Central memory CD4-positive, alpha-beta T cell (primary cell): ENCODE data around the gene HECTD4.

Experiments used
- DNase-seq: peaks from one replicate; pipeline ENCODE4 v3.0.0; 2022

Gene HECTD4

DNA sequence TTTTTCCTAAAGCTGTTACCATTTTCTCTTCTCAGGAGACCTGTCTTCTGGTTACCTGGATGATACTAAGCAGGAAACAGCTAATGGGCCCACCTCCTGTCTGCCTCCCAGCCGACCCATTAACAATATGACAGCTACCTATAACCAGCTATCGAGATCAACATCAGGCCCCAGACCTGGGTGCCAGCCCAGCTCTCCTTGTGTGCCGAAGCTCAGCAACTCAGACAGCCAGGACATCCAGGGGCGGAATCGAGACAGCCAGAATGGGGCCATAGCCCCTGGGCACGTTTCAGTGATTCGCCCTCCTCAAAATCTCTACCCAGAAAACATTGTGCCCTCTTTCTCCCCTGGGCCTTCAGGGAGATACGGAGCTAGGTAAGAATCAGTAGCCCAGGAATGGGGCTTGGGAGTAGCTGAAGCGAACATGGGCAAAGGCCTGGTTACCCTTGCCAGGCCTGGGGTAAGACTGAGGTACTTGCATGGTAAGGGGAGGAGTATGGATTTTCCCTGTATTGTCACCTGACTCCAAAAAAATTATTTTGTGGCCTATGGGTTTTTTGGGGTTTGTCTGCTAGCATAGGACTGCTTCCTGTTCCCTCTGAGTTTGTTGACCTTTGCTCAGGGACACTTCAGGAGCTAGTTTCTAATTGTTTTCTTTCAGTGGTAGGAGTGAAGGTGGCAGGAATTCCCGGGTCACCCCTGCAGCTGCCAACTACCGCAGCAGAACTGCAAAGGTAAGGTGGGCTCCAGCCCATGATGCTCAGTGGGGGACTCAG is 230.3 kb downstream of the HECTD4 start:
- DNase-seq, result no peak

DNA sequence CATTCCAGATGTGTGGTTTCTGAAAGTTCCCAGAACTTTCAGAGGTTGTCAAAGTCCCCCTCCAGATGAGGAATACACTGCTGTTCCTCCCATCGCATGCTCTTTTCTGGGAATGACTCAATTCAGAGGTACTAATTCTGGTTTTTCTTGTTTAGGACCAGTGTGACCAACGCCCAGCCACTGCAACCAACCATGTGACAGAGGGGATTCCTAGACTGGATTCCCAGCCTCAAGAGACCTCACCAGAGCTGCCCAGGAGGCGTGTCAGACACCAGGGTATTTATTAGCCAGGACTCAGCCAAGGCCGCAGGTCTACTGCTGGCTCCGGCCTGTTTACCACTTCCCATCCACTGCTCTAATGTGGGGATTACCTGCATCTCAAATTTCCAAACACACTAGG is 232.6 kb downstream of the HECTD4 start:
- DNase-seq, result no peak

DNA sequence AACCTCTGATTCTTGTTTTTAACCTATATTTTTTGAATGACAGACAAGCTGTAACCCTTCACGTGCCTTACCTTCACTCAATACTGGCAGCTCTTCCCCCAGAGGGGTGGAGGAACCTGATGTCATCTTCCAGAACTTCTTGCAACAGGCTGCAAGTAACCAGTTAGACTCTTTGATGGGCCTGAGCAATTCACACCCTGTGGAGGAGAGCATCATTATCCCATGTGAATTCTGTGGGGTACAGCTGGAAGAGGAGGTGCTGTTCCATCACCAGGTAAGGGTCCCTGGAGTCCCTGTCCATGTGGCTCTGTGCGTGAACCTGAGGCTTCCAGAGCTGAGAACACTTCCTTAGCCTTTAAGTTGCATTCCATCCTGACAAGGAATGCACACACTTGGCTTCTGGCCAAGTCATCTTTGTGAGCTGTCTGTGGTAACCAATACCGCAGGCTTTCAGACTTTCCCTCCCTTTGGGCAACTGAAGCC is 234.2 kb downstream of the HECTD4 start:
- no peak for DNase-seq

DNA sequence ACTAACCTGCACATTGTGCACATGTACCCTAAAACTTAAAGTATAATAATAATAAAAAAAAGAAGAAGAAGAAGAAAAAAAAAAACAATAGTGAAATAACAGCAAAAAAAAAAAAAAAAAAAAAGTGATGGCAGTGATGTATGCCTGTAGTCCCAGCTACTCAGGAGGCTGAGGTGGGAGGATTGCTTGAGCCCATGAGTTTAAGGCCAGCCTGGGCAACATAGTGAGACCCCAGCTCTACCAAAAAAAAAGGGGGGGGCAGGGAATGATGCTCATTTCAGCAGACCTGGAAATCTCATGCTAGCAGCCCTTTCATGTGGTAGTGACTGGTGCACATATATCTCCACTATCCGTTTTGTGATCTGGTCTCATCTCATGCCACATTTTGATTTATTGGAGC is 236.1 kb downstream of the HECTD4 start:
- no peak for DNase-seq

DNA sequence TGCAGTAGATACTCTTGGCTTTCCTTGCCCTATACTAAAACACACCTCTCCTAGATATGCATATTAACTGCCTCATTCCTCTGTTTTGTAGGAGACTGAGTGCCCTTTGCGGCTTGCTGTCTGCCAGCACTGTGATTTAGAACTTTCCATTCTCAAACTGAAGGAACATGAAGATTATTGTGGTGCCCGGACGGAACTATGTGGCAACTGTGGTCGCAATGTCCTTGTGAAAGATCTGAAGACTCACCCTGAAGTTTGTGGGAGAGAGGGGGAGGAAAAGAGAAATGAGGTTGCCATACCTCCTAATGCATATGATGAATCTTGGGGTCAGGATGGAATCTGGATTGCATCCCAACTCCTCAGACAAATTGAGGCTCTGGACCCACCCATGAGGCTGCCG is 241.5 kb downstream of the HECTD4 start:
- DNase-seq, result no peak

DNA sequence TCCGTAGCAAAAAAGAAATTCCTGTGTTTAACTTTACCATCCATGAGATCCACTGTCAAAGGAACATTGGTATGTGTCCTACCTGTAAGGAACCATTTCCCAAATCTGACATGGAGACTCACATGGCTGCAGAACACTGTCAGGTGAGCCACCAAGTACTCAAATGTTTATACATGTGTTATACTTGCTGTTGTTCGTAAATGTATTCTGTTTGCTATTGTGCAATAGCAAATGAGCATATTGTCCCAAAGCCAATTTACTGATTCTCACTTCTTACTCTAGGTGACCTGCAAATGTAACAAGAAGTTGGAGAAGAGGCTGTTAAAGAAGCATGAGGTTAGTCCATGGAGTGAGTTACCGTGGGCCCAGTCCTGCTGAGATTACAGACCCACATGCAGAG is 247.5 kb downstream of the HECTD4 start:
- no peak for DNase-seq

DNA sequence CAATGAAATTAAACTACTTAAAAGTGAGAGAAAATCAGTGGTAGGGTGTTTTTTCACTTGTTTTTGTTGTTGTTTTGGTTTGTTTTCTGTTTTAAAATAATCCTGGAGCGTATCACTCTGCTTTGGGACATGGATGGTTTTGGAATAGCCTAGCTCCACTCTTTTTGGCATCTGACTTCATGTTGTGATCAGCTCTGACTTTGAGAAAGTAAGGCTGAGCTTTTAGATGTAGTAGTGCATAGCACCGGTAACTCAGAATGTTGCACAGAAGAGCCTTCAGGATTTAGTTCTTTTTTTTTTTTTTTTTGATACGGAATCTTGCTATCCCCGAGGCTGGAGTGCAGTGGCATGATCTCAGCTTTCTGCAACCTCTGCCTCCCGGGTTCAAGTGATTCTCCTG is 248.8 kb downstream of the HECTD4 start:
- no peak for DNase-seq

DNA sequence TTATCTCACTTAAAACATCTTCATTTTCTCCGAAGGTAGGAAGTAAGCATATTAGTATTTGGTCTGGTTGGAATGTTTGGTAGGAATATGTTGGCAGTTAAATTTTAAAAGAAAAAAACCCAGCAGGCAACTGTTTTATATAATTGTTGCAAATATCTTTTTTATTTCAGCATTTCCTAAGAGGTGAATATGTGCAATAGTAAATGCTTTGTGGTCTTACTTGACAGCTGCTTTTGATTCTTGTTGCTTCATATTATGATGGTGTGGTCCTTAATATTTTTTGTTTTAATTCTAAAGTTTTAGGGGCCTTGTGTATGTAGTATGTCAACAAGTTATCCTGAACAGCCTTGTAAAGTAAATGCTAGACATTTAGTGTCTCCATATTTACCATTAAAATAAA is 250.5 kb downstream of the HECTD4 start:
- DNase-seq, result no peak

DNA sequence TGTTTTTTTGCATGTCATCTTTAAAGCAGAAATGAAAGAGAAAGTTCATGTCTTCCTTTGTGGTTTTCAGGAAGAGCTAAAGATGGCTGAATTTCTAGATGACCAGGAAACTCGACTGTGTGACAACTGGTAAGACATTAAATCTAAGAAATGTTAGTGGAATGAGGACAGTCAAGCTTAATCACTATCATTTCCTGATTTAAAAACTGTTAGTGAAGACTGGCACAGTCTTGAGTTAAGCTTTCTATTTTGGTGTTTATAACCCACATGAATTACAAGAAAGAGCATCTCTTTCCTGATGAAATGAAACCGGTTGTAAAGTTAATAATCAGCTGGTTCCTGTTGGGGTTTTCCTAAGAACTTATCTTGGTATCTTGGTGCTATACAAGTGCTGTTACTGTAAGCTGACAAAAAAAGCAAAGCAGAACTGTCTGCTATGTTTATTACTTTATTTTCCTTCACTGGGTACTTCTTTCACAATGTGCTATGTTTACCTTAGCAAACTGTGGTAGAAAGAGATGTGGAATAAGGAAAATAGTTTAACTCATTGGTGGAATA is 251.7 kb downstream of the HECTD4 start:
- DNase-seq, result peak; percentile 76

DNA sequence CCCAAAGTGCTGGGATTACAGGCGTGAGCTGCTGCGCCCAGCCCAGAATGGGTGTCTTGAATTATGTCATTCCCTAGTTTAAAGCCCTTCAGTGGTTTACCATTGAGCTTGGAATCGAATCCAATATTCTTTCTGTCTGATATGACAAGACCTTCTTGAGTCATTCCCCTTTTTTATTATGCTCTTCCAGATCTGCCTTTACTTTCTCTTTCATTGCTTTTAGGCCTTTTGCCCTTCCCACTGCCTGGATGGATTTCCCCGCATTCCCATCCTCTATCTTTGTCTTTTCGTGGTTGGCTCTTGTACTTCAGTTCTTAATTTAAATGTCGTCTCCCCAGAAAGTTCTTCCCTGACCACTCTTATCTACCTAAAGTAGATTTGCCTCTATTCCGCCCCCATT is 255.3 kb downstream of the HECTD4 start:
- no peak for DNase-seq

DNA sequence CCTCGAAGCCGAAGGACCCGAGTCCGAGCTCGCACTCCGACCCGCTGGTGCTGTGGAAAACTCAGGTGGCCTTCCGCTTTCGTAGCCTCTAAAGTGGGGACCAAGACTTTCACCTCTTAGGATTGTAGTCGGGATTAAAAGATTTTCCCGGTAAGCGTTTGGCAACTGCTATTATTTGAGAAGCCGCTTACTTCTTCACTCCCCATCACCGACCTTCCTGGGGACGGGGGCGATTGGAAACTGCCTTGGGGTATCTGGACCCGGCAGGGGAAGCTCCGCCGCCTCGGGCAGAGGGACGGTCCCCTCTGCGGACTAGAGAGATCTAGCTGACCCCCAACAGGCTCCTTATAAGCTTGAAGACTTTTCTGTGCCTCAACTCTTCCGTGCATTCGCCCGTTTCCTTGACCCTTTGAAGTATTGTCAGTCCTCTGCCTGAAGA is 256.2 kb downstream of the HECTD4 start:
- no peak for DNase-seq

DNA sequence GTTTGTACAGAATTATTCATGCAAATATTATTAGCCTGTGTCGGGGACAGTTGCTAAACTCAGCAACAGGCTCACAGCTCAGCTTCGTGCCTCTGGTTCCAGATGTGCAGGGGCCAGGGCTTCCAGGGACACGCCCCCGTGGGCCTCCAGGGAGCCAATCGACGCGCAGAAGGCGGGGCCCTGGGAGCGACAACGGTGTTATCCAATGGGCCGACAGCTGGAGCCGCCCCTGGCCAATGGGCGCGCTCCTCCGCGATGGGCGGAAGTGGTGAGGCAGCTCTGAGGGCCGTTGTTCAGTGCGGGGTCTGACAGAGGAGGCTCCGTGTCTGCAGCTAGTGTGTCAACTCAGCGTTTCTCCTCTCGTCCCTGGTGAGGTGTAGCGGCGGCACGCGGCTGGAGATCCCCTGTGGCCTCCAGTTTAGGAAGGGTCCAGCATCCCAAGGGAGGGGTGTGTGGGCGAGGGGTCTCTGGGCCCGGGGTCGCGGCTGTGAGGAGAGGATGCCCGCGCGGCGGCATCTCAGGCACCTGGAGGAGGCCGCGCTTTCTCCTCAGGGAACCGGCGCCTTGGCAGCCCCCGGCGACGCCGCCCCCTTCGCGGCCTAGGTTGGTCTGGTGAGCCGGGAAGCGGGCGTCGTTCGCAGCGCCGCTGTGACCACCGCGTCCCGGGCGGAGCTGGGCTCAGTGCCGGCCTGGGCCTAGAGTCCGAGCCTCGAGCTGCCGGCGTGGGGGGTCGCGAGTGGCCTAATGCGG is 256.8 kb downstream of the HECTD4 start, which contains the start of gene TRAFD1:
TSS of gene TRAFD1 (plus strand) at position 311 of the 750 bp plus-strand sequence. CDS start 4,963 bp downstream, outside the sequence.
- DNase-seq, result peak; percentile 97

DNA sequence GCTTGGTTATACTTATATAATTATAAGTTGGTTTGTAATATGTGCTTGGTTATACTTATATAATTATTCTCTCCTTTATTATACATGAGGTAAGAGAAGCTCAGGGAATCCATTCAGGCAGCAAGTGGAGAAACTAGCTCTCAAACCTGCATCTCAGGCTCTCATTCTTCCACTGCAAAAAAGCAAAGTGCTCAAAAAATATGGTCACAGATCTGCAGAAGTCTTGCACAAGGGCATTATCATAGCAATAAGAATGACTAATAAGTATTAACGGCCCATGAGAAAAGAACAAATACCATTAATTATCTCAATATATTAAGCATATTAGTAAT is 257.3 kb downstream of the HECTD4 start:
- DNase-seq, result no peak

DNA sequence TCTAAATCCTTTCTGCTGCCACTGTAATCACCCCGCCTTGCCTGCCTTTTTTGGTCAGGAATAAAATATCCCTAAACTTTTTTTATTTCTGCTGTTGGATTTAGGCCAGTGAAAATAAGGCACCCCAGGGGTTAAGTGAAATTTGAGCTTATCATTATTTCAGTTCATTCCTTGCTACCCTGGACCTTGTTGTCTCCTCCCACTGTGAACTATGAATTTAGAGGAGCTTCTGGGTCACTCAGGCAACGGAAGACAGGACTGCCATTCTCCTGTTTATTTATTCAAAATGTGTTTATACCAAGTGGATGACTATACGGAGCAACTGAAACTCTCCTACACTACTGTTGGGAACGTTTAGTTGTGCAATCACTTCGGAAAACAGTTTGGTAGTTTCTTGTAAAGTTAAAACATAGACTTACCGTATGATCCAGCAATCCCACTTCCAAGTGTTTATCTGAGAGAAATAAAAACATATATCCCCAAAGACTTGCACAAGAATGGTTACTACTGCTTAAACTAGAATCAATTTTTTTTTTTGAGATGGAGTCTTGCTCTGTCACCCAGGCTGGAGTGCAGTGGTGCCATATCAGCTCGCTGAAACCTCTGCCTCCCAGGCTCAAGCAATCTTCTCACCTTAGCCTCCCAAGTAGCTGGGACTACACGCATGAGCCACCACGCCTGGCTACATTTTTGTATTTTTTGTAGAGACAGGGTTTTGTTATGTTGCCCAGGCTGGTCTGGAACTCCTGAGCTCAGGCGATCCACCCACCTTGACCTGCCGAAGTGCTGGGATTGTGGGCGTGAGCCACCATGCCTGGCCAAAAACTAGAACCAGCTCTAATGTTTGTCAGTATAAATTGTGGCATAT is 259.2 kb downstream of the HECTD4 start:
- DNase-seq, result no peak

DNA sequence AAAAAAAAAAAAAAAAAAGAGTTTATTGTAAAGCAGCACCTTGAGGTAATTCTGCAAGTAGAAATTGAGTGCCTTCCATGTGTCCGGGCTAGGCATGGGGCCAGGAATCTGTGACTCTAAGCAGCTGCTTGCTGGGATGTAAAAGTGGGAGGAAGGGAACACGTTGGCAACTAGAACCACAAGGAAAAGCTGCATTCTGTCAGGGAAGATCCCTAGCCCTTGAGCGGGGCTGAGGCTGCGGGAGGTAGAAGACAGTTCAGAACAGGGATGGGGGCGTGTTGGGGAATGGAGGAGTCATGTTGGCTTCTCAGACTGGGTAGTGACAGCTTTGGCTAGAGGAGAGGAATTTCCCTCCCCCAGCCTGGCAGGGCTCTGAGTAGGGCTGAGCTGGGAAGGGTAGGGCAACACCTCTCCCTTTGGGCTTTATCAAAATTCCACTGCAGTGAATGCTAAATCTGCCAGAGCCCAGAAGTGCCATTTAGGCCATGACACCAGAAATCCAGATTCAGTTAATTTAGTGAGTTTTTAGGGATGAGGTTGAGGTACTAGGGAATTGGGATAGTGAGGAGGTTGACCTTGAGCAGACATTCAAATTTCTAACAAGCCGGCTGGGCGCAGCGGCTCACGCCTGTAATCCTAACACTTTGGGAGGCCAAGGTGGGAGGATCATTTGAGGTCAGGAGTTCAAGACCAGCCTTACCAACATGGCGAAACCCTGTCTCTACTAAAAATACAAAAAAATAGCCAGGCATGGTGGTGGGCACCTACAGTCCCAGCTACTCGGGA is 260.3 kb downstream of the HECTD4 start:
- DNase-seq, result no peak

DNA sequence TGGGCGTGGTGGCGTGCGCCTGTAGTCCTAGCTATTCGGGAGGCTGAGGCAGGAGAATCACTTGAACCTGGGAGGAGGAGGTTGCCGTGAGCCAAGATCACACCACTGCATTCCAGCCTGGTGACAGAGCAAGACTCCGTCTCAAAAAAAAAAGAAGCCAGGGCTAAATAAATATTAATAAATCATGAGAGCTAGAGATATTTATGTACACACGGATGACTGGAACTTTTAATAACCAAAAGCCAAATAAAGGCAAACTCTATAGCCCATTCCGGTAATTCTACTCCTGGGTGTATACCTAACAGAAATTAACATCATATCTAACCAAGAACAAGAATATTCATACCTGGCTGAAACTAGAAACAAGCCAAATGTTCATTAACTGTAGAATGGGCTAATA is 264.5 kb downstream of the HECTD4 start:
- no peak for DNase-seq

DNA sequence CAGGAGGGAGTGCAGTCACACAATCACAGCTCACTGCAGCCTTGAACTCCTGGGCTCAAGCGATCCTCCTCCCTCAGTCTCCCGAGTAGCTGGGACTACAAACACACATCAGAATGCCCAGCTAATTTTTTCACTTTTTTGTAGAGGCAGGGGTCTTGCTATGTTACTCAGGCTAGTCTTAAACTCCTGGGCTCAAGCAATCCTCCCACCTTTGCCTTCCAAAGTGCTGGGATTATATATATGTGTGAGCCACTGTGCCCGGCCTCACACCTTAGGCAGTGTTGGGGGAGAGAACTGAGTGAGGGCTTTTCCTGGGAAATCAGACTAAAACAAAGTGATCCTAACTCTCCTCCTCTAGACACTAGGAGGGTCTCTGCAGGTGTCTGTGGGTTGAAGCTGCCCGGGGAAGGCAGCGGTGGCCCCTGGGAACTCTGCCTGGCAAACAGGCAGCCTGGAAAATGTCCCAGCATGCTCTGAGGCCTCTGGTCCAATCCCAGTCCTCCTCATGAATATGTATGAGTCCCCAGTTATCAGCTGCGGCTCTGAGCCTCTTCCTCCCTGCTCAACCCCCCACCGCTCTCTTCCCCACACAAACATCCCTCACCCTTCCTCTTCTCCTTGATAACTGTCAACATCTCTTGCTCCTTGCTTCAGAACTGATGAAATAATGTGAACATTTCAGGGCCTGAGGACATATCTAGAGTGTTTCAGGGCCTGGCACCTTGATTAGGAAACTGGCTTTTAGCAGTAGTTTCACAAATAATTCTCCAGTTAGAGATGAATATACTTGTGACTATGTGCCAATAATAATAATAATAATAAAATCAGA is 265.8 kb downstream of the HECTD4 start:
- no peak for DNase-seq

DNA sequence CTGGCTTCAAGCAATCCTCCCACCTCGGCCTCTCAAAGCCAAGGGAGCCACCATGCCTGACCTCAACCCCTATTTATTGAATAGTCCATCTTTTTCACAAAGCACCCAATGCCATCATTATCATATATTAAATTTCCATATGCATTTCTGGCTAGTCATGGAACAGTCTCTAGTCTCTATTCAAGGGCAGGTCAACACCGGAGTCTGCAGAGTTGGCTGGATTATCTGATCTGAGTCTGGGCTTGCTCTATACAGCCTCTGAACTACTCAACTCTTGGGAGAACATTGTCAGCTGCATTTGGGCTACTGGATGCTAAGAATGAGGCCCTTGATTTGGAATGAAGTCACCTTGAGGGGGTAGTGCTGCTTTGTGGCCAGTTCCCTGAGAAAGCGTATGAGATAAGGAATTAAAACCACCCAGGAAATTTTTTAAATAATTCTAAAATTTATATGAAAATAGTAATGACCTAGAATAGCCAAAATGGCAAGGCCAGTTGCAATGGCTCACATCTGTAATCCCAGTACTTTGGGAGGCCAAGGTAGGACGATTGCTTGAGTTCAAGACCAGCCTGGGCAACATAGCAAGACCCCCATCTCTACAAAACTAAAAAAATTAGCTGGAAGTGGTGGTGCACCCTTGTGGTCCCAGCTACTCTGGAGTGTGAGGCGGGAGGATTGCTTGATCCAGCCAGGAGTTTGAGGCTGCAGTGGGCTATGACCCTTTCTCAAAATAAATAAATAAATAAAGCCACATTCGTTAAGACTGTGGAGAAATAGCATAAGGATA is 266.8 kb downstream of the HECTD4 start:
- no peak for DNase-seq

DNA sequence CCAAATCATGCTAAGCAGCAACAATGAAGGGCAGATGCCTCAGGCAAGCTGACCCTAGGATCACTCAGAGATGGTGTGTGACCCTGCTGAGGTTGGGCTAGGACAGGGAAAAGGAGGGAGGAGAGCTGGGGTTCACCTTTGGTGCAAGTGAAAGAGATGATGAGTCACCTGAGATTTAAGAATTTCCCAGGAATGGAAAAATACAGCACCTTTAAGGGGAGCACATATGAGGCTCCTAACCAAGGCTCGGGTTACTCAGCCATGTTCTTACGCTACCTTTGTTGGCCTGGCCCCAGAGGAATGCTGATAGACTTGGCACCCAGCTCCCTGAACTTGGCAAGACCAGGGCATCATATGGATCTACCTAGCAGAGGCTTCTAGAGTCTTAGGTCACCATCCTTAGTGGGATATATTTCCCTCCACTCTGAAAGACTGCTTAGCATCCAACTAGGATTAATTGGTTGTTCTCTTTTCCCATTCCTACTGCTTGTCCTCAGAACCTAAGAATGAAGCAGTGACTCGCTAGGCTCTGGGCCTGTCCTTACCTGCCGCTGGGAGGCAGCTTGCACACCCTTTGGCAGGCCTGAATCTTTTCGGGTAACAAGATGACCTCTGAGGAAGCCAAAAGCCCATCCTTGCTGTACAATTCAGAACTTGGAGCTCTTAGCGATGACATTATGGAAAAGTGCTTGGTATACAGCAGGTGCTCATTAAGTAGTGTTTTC is 269.7 kb downstream of the HECTD4 start:
- DNase-seq, result no peak

DNA sequence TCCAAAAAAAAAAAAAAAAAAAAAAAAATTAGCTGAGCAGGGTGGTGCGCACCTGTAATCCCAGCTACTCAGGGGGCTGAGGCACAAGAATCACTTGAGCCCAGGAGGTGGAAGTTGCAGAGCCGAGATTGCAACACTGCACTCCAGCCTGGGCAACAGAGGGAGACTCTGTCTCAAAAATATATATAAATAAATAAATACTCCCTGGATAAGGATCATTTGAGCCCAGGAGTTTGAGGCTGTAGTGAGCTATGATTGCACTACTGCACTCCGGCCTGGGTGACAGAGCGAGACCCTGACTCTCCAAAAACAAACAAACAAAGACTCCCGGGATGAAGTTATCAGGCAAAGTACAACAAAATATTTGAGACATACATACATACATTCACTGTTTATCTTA is 270.3 kb downstream of the HECTD4 start:
- DNase-seq, result no peak
